H9 (cell line): ENCODE results near the gene NOCT. TPM values are rescaled to one million over a fixed set of nuclear protein-coding genes. Genes with fewer than 3 reads are reported as not detected.

Experiments used
- DNase-seq: peaks from one replicate; pipeline ENCODE4 v3.0.0-alpha.2; 2017
- H2AFZ ChIP-seq: one replicate; pipeline ENCODE4 v1.6.1; 2013; ENCODE audit warnings: mild to moderate bottlenecking, low read length, control low read depth, moderate library complexity
- H2AK5ac ChIP-seq: 2 replicates; pipeline ENCODE4 v1.6.1; 2013; ENCODE audit warnings: low read length, control low read depth, mixed read lengths; ENCODE audit not compliant: insufficient read length
- H2BK120ac ChIP-seq: one replicate; pipeline ENCODE4 v1.6.1; 2013; ENCODE audit warnings: low read depth, mild to moderate bottlenecking, low read length, control low read depth, inconsistent platforms; ENCODE audit not compliant: poor library complexity, severe bottlenecking
- H2BK12ac ChIP-seq: 2 replicates; pipeline ENCODE4 v1.6.1; 2013; ENCODE audit warnings: low read length, control low read depth, mixed read lengths, low read depth; ENCODE audit not compliant: insufficient read length
- H2BK15ac ChIP-seq: 2 replicates; pipeline ENCODE4 v1.6.1; 2013; ENCODE audit warnings: low read depth, low read length, control low read depth
- H2BK20ac ChIP-seq: one replicate; pipeline ENCODE4 v1.6.1; 2013; ENCODE audit warnings: low read depth, mild to moderate bottlenecking, low read length, control low read depth, inconsistent platforms; ENCODE audit not compliant: poor library complexity, severe bottlenecking
- H2BK5ac ChIP-seq: 2 replicates; pipeline ENCODE4 v1.6.1; 2013; ENCODE audit warnings: low read length, control low read depth, mixed read lengths; ENCODE audit not compliant: insufficient read length
- H3K14ac ChIP-seq: 2 replicates; pipeline ENCODE4 v1.6.1; 2013; ENCODE audit warnings: low read length, control low read depth; ENCODE audit not compliant: insufficient read depth
- H3K18ac ChIP-seq: 2 replicates; pipeline ENCODE4 v1.6.1; 2013; ENCODE audit warnings: low read depth, mild to moderate bottlenecking, mixed read lengths, low read length, control low read depth; ENCODE audit not compliant: insufficient read length
- H3K23ac ChIP-seq: 2 replicates; pipeline ENCODE4 v1.6.1; 2013; ENCODE audit warnings: low read length, control low read depth, mixed read lengths, low read depth; ENCODE audit not compliant: insufficient read length
- H3K23me2 ChIP-seq: 2 replicates; pipeline ENCODE4 v1.6.1; 2013; ENCODE audit warnings: low read depth, mild to moderate bottlenecking, mixed read lengths, low read length, control low read depth; ENCODE audit not compliant: insufficient read length, poor library complexity, severe bottlenecking
- H3K27ac ChIP-seq: 2 replicates; pipeline ENCODE4 v1.5.1; 2013; ENCODE audit warnings: low read length, control low read depth, mixed read lengths, low read depth; ENCODE audit not compliant: insufficient read length
- H3K27me3 ChIP-seq: 2 replicates; pipeline ENCODE4 v1.6.1; 2013; ENCODE audit warnings: low read length, control low read depth, inconsistent platforms; ENCODE audit not compliant: insufficient read depth
- H3K4ac ChIP-seq: 2 replicates; pipeline ENCODE4 v1.6.1; 2013; ENCODE audit warnings: low read depth, mild to moderate bottlenecking, control low read depth, inconsistent platforms, low read length, moderate library complexity
- H3K4me1 ChIP-seq: 2 replicates; pipeline ENCODE4 v1.6.1; 2013; ENCODE audit warnings: low read length, control low read depth, inconsistent platforms; ENCODE audit not compliant: insufficient read depth
- H3K4me2 ChIP-seq: 2 replicates; pipeline ENCODE4 v1.6.1; 2013; ENCODE audit warnings: low read length, control low read depth, mixed read lengths; ENCODE audit not compliant: insufficient read length, insufficient read depth
- H3K56ac ChIP-seq: 2 replicates; pipeline ENCODE4 v1.6.1; 2013; ENCODE audit warnings: low read depth, mild to moderate bottlenecking, mixed read lengths, low read length, control low read depth; ENCODE audit not compliant: insufficient read length
- H3K79me1 ChIP-seq: 2 replicates; pipeline ENCODE4 v1.6.1; 2013; ENCODE audit warnings: low read depth, mild to moderate bottlenecking, moderate library complexity, low read length, control low read depth, inconsistent platforms; ENCODE audit not compliant: insufficient read depth, poor library complexity, severe bottlenecking
- H3K79me2 ChIP-seq: 2 replicates; pipeline ENCODE4 v1.6.1; 2013; ENCODE audit warnings: low read length, control low read depth, inconsistent platforms; ENCODE audit not compliant: insufficient read depth
- H3K9ac ChIP-seq: 2 replicates; pipeline ENCODE4 v1.6.1; 2013; ENCODE audit warnings: low read length, control low read depth, mixed read lengths; ENCODE audit not compliant: insufficient read length; ENCODE audit errors: extremely low read depth
- H3K9me3 ChIP-seq: one replicate; pipeline ENCODE4 v1.6.1; 2013; ENCODE audit warnings: low read depth, low read length, inconsistent platforms; ENCODE audit not compliant: control insufficient read depth
- H3T11ph ChIP-seq: one replicate; pipeline ENCODE4 v1.6.1; 2013; ENCODE audit warnings: mild to moderate bottlenecking, low read length, control low read depth, inconsistent platforms
- H4K20me1 ChIP-seq: one replicate; pipeline ENCODE4 v1.6.1; 2013; ENCODE audit not compliant: control insufficient read depth, insufficient read length, insufficient read depth
- H4K5ac ChIP-seq: 2 replicates; pipeline ENCODE4 v1.6.1; 2013; ENCODE audit warnings: low read depth, mild to moderate bottlenecking, mixed read lengths, low read length, control low read depth; ENCODE audit not compliant: insufficient read length
- H4K8ac ChIP-seq: replicated peaks from 2 replicates; pipeline ENCODE4 v1.6.1; 2013; ENCODE audit warnings: low read length, control low read depth, mixed read lengths, low read depth; ENCODE audit not compliant: insufficient read length
- H4K91ac ChIP-seq: 2 replicates; pipeline ENCODE4 v1.6.1; 2013; ENCODE audit warnings: low read depth, mild to moderate bottlenecking, moderate library complexity, mixed read lengths, low read length, control low read depth; ENCODE audit not compliant: insufficient read length
- H3K27ac Mint-ChIP-seq, 3 experiments: 2 replicates in 2 of 3; 3 replicates in 1 of 3; pipeline ENCODE4 v1.8.0; 2020 to 2021; ENCODE audit warnings: mixed read lengths in 3 of 3, mild to moderate bottlenecking in 1 of 3, moderate library complexity in 1 of 3
- H3K27me3 Mint-ChIP-seq: 2 replicates; pipeline ENCODE4 v1.8.0; 2021; ENCODE audit warnings: low read depth, mild to moderate bottlenecking, moderate library complexity, mixed read lengths
- H3K36me3 Mint-ChIP-seq, 3 experiments: 2 replicates in 2 of 3; 3 replicates in 1 of 3; pipeline ENCODE4 v1.8.0; 2020 to 2021; ENCODE audit warnings: low read depth in 3 of 3, mixed read lengths in 3 of 3; ENCODE audit not compliant: insufficient read depth in 1 of 3
- H3K4me1 Mint-ChIP-seq, 2 experiments: 2 replicates each; pipeline ENCODE4 v1.8.0; 2020; ENCODE audit warnings: mixed read lengths in 2 of 2
- H3K4me3 Mint-ChIP-seq, 2 experiments: 2 replicates in 1 of 2; 3 replicates in 1 of 2; pipeline ENCODE4 v1.8.0; 2020 to 2021; ENCODE audit warnings: mild to moderate bottlenecking in 2 of 2, mixed read lengths in 2 of 2, moderate library complexity in 1 of 2
- H3K9me3 Mint-ChIP-seq, 2 experiments: 2 replicates in 1 of 2; 3 replicates in 1 of 2; pipeline ENCODE4 v1.8.0; 2020; ENCODE audit warnings: mild to moderate bottlenecking in 2 of 2, mixed read lengths in 2 of 2, moderate library complexity in 1 of 2
- WGBS: extraction: QIAGEN DNeasy Blood & Tissue Kit; methylation state at CpG from one replicate; pipeline ENCODE4 v1.1.7; 2013; ENCODE audit warnings: missing lambda C conversion rate, low lambda C conversion rate, mixed read lengths; ENCODE audit not compliant: insufficient read length; ENCODE audit errors: extremely low coverage; 5-methylcytosine and 5-hydroxymethylcytosine counted together
- total RNA-seq: library from RNA; stranded (reverse); gene quantifications from 2 replicates; pipeline ENCODE4 v1.2.1, GENCODE V29; 2021
- TF ChIP-seq, protein P1 (sequence below): fragments of 200-600 bp; sonication (generic); conservative IDR thresholded peaks from 3 replicates; pipeline ENCODE4 v1.8.0; 2021; ENCODE audit warnings: antibody characterized with exemption, mild to moderate bottlenecking

Gene NOCT
- total RNA-seq, 1 experiment from 2014 or later = 37.3 TPM

GRCh38 chr4:139035650-139036049, 20.1 kb downstream of the NOCT start:
- TF ChIP-seq, protein P1, sequence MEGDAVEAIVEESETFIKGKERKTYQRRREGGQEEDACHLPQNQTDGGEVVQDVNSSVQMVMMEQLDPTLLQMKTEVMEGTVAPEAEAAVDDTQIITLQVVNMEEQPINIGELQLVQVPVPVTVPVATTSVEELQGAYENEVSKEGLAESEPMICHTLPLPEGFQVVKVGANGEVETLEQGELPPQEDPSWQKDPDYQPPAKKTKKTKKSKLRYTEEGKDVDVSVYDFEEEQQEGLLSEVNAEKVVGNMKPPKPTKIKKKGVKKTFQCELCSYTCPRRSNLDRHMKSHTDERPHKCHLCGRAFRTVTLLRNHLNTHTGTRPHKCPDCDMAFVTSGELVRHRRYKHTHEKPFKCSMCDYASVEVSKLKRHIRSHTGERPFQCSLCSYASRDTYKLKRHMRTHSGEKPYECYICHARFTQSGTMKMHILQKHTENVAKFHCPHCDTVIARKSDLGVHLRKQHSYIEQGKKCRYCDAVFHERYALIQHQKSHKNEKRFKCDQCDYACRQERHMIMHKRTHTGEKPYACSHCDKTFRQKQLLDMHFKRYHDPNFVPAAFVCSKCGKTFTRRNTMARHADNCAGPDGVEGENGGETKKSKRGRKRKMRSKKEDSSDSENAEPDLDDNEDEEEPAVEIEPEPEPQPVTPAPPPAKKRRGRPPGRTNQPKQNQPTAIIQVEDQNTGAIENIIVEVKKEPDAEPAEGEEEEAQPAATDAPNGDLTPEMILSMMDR = no peak
- Histone ChIP-seq H3K4me1 (no peaks in the 10 kb centered on the region), H4K20me1 (no peaks in the 10 kb centered on the region), H3K56ac (no peak overlapping the region), H2BK5ac (no peak overlapping the region), H3T11ph (no peak overlapping the region), H3K27ac (no peak overlapping the region), H4K5ac (no peak overlapping the region), H2AFZ (no peak overlapping the region), H3K4ac (no peak overlapping the region), H2AK5ac (no peak overlapping the region), H3K9me3 (no peaks in the 10 kb centered on the region), H3K9ac (no peak overlapping the region), H3K4me2 (no peak overlapping the region), H3K23ac (no peak overlapping the region), H4K8ac (no peak overlapping the region), H3K79me2 (peaks cover 71% of the 10 kb centered on the region; the same call in 1 of the 2 replicates), H2BK120ac (no peak overlapping the region), H2BK20ac (no peak overlapping the region), H3K79me1 (peaks cover 8% of the 10 kb centered on the region), H2BK12ac (no peak overlapping the region), H3K27me3 (no peaks in the 10 kb centered on the region), H4K91ac (no peak overlapping the region), H3K18ac (no peak overlapping the region), H2BK15ac (no peak overlapping the region), H3K14ac (no peak overlapping the region), H3K23me2 (no peaks in the 10 kb centered on the region)
- no peak for DNase-seq
- H3K27me3 Mint-ChIP-seq = no peaks in the 10 kb centered on the region
- H3K27ac Mint-ChIP-seq = peak overlapping the region in 1 of 3 experiments; percentile 17; a peak in 3 of 7 replicates
- no CpG with 5 or more reads among the region's 5 CpGs for WGBS
- H3K4me3 Mint-ChIP-seq = no peak overlapping the region
- H3K4me1 Mint-ChIP-seq = peaks cover 17 to 19% of the 10 kb centered on the region in 2 experiments
- peaks cover 11 to 35% (median 25%) of the 10 kb centered on the region in 3 experiments; a peak in 6 of 7 replicates for H3K36me3 Mint-ChIP-seq
- H3K9me3 Mint-ChIP-seq = no peaks in the 10 kb centered on the region
